K562 (cell line): ENCODE measurements around the gene CAB39. TPM values are rescaled to one million over a fixed set of nuclear protein-coding genes. Genes with fewer than 3 reads are reported as not detected.

Source experiments
- HDAC1 ChIP-seq, 2 experiments: fragments of 450-650 bp; IDR thresholded peaks; 2 replicates each; pipeline ENCODE4 v1.6.1; 2016 to 2017; ENCODE audit warnings: inconsistent platforms in 1 of 2, mild to moderate bottlenecking in 1 of 2, moderate library complexity in 1 of 2
- MAZ ChIP-seq, 2 experiments: fragments of 450-650 bp in 1 of 2; sonication (generic) in 1 of 2; formaldehyde crosslinking; IDR thresholded peaks in 1 of 2; conservative IDR thresholded peaks in 1 of 2; 2 replicates each; pipeline versions ENCODE4 v1.4.0 to v1.5.0; 2020; ENCODE audit warnings: mild to moderate bottlenecking in 1 of 2, missing genetic modification reagents in 1 of 2
- NCOR1 ChIP-seq: fragments of 450-650 bp; IDR thresholded peaks from 2 replicates; pipeline ENCODE4 v1.6.1; 2016; ENCODE audit warnings: mild to moderate bottlenecking, moderate library complexity
- NELFE ChIP-seq: IDR thresholded peaks from 2 replicates; pipeline ENCODE4 v1.6.1; 2011; ENCODE audit warnings: mild to moderate bottlenecking; ENCODE audit not compliant: insufficient read depth, insufficient read length
- PTTG1 ChIP-seq: fragments of 450-650 bp; IDR thresholded peaks from 2 replicates; pipeline ENCODE4 v1.6.1; 2016; ENCODE audit warnings: low read depth, mild to moderate bottlenecking, missing genetic modification characterization, missing compliant biosample characterization
- RFX1 ChIP-seq: fragments of 450-650 bp; IDR thresholded peaks from 2 replicates; pipeline ENCODE4 v1.6.1; 2016; ENCODE audit warnings: mild to moderate bottlenecking, moderate library complexity
- SMARCE1 ChIP-seq: fragments of 450-650 bp; IDR thresholded peaks from 2 replicates; pipeline ENCODE4 v1.7.1; 2016; ENCODE audit warnings: mild to moderate bottlenecking
- ZNF175 ChIP-seq: fragments of 200-800 bp; sonication (Bioruptor generic); IDR thresholded peaks from 2 replicates; pipeline ENCODE4 v1.6.1; 2016; ENCODE audit warnings: low read depth, mild to moderate bottlenecking, missing genetic modification characterization, missing compliant biosample characterization
- ZNF184 ChIP-seq: sonication (generic); formaldehyde crosslinking; IDR thresholded peaks from 2 replicates; pipeline ENCODE4 v1.5.0; 2020; ENCODE audit warnings: missing genetic modification reagents
- ZNF217 ChIP-seq: sonication (generic); formaldehyde crosslinking; IDR thresholded peaks from 2 replicates; pipeline ENCODE4 v1.8.0; 2022; ENCODE audit warnings: mild to moderate bottlenecking, missing genetic modification reagents
- ZNF589 ChIP-seq: fragments of 200-800 bp; sonication (Bioruptor generic); IDR thresholded peaks from 2 replicates; pipeline ENCODE4 v1.6.1; 2016; ENCODE audit warnings: low read depth, missing genetic modification characterization, missing compliant biosample characterization
- polyA plus RNA-seq, 8 experiments: library from polyadenylated mRNA; depleted of rRNA in 4 of 8; stranded (reverse) in 5 of 8; unstranded in 3 of 8; fragments of >200 nt; fragmentation: Nextera tagmentation in 2 of 8; fragmentation: Illumina TruSeq in 1 of 8; extraction: Ambion mirVana in 2 of 8; extraction: Trizol in 1 of 8; gene quantifications; 2 replicates each; pipeline versions ENCODE4 v1.2.1 to v1.2.3, GENCODE V29; 2011 to 2014; ENCODE audit warnings: inconsistent platforms in 1 of 8, missing spikeins in 1 of 8
- total RNA-seq, 7 experiments: library from RNA; depleted of rRNA in 6 of 7; stranded (reverse); fragments of >200 nt in 6 of 7; fragmentation: Illumina TruSeq in 2 of 7; extraction: Trizol in 2 of 7; gene quantifications; 2 replicates each; pipeline versions ENCODE4 v1.2.1 to v1.2.3, GENCODE V29; 2011 to 2021; ENCODE audit warnings: low replicate concordance in 1 of 7
- TF ChIP-seq, protein P1 (sequence below), 2 experiments: fragments of 450-650 bp; IDR thresholded peaks; 2 replicates each; pipeline ENCODE4 v1.6.1; 2016; ENCODE audit warnings: mild to moderate bottlenecking in 2 of 2, borderline replicate concordance in 1 of 2, low read depth in 1 of 2, moderate library complexity in 1 of 2
- TF ChIP-seq, protein P2 (sequence below): fragments of 450-650 bp; formaldehyde crosslinking; IDR thresholded peaks from 2 replicates; pipeline ENCODE4 v1.4.0; 2020; ENCODE audit warnings: mild to moderate bottlenecking
- TF ChIP-seq, protein P3 (sequence below): fragments of 450-650 bp; IDR thresholded peaks from 2 replicates; pipeline ENCODE4 v1.6.1; 2016
- TF ChIP-seq, protein P4 (sequence below): fragments of 250-450 bp; sonication (Bioruptor Pico); IDR thresholded peaks from 2 replicates; pipeline ENCODE4 v1.4.0; 2020; ENCODE audit warnings: borderline replicate concordance

CAB39 gene
- total and polyA plus RNA-seq, 9 of the 15 experiments (the other 6 are each of a cell fraction or from before 2014, with no cell fraction given): 27.2 to 94.4 (median 70.1) TPM

DNA sequence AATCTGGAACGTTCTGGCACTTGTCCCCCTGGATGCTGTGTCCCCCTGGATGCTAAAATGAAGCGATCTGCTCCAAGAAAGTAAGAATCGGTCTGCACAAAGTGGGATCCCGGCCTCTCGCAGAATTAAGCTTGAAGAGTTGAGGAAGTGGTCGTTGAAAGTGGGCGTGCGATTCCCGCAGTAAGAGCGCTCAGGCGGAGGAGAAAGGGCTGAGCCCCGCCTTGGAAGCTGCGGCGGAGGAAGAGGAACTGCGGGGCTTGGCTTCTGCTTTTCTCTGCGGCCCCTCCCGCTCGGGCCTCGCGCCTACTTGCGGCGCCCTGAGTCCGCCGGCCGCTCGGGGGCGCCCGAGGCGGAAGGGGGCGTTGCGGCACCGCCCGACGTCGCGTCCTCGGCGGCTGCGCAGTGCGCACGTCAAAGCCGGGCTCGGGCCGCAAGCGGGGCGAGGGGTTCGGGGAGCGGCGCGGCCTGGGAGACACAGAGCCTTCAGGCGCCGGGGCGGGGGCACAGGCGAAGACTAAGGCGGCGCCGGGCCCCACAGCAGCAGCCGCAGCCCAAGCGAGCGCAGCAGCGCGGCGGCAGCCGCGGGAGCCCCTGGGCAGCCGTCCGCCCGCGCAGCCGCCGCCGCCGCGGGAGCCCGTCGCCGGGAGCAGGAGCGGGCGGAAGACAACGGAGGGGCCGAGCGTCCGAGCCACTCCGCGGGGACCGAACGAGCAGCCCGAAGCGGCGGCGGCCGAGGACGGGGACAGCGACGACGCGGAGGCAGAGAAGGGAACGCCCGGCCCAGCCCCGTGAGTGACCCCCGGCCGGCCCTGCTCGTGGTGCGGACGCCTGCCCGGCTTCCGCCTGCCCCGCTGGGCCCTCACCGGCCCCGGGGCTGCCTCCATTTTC is at the start of gene CAB39 (continued):
- TF ChIP-seq, protein P1, sequence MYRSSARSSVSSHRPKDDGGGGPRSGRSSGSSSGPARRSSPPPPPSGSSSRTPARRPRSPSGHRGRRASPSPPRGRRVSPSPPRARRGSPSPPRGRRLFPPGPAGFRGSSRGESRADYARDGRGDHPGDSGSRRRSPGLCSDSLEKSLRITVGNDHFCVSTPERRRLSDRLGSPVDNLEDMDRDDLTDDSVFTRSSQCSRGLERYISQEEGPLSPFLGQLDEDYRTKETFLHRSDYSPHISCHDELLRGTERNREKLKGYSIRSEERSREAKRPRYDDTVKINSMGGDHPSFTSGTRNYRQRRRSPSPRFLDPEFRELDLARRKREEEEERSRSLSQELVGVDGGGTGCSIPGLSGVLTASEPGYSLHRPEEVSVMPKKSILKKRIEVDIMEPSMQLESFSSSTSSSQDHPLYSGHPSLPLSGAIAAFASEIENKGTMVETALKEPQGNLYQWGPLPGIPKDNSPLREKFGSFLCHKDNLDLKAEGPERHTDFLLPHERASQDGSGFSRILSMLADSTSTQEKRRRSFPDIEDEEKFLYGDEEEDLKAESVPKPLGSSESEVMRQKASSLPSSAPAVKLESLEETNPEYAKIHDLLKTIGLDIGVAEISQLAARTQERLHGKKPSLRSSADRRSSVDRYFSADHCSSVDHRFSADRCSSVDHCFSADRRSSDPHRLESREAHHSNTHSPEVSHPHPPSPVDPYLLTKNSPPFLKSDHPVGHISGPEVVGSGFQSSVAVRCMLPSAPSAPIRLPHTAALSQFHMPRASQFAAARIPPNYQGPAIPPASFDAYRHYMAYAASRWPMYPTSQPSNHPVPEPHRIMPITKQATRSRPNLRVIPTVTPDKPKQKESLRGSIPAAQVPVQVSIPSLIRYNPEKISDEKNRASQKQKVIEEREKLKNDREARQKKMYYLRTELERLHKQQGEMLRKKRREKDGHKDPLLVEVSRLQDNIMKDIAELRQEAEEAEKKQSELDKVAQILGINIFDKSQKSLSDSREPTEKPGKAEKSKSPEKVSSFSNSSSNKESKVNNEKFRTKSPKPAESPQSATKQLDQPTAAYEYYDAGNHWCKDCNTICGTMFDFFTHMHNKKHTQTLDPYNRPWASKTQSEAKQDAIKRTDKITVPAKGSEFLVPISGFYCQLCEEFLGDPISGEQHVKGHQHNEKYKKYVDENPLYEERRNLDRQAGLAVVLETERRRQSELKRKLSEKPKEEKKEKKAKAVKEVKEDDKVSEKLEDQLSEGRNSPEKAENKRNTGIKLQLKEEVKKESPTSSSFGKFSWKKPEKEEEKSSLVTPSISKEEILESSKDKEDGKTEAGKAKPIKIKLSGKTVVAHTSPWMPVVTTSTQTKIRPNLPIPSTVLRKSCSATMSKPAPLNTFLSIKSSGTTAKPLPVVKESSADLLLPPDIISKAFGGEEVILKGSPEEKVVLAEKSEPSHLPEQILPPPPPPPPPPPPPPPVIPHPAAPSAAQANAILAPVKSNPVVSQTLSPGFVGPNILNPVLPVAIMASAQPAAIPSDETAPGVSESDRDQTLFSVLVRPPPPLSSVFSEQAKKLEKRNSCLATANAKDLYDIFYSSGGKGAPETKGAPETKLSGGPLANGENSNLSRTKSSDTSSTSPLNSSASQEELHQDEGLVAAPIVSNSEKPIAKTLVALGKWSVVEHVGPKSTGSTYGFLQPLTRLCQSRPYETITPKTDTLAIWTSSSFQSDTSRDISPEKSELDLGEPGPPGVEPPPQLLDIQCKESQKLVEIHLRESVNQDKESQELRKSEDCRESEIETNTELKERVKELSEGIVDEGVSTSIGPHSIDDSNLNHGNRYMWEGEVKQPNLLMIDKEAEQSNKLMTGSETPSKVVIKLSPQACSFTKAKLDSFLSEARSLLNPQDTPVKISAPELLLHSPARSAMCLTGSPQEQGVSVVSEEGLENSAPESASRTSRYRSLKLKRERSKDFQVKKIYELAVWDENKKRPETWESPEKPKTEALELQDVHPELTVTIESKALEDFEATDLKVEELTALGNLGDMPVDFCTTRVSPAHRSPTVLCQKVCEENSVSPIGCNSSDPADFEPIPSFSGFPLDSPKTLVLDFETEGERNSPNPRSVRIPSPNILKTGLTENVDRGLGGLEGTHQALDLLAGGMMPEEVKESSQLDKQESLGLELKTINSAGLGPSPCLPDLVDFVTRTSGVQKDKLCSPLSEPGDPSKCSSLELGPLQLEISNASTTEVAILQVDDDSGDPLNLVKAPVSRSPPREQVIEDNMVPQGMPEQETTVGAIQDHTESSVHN (IDR thresholded peaks at IDR 0.05; ENCODE audit: borderline replicate concordance in 1 of 2, low read depth in 1 of 2): no peak
- TF ChIP-seq SMARCE1 (0 out of 2 replicates have a peak, but pooled peaks have one; percentile 26), NELFE (no peak), ZNF217 (CRISPR knock-in tag) (no peak), PTTG1 (tag) (no peak), RFX1 (no peak), ZNF184 (CRISPR knock-in tag) (no peak), HDAC1 (IDR thresholded peaks at IDR 0.05) (0 out of 4 replicates have a peak, but pooled peaks of 1 of the 2 experiments have one; percentile 20), NCOR1 (no peak), ZNF175 (CRISPR knock-in tag) (no peak), MAZ (CRISPR knock-in tag; conservative IDR thresholded peaks at IDR 0.05 in 1 of 2, IDR thresholded peaks at IDR 0.05 in 1 of 2) (peak; percentile 92 to 95), ZNF589 (CRISPR knock-in tag) (no peak)
- TF ChIP-seq, protein P2, sequence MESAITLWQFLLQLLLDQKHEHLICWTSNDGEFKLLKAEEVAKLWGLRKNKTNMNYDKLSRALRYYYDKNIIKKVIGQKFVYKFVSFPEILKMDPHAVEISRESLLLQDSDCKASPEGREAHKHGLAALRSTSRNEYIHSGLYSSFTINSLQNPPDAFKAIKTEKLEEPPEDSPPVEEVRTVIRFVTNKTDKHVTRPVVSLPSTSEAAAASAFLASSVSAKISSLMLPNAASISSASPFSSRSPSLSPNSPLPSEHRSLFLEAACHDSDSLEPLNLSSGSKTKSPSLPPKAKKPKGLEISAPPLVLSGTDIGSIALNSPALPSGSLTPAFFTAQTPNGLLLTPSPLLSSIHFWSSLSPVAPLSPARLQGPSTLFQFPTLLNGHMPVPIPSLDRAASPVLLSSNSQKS (CRISPR knock-in tag): no peak
- TF ChIP-seq, protein P3, sequence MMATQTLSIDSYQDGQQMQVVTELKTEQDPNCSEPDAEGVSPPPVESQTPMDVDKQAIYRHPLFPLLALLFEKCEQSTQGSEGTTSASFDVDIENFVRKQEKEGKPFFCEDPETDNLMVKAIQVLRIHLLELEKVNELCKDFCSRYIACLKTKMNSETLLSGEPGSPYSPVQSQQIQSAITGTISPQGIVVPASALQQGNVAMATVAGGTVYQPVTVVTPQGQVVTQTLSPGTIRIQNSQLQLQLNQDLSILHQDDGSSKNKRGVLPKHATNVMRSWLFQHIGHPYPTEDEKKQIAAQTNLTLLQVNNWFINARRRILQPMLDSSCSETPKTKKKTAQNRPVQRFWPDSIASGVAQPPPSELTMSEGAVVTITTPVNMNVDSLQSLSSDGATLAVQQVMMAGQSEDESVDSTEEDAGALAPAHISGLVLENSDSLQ: no peak
- TF ChIP-seq, protein P4, sequence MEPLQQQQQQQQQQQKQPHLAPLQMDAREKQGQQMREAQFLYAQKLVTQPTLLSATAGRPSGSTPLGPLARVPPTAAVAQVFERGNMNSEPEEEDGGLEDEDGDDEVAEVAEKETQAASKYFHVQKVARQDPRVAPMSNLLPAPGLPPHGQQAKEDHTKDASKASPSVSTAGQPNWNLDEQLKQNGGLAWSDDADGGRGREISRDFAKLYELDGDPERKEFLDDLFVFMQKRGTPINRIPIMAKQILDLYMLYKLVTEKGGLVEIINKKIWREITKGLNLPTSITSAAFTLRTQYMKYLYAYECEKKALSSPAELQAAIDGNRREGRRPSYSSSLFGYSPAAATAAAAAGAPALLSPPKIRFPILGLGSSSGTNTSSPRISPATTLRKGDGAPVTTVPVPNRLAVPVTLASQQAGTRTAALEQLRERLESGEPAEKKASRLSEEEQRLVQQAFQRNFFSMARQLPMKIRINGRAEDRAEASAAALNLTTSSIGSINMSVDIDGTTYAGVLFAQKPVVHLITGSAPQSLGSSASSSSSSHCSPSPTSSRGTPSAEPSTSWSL (CRISPR knock-in tag): no peak
